Measurements from ENCODE around the gene GRAMD1B. TPM values are rescaled to one million over a fixed set of nuclear protein-coding genes. Genes with fewer than 3 reads are reported as not detected.
"Not testable (repeated sequence)": the region's sequence is repeated elsewhere in the genome, so short reads cannot be mapped to it uniquely, and the experiment has no call there.

GRAMD1B gene
- total RNA-seq, 1 donor from 2014 or later = 8.9 TPM

DNA sequence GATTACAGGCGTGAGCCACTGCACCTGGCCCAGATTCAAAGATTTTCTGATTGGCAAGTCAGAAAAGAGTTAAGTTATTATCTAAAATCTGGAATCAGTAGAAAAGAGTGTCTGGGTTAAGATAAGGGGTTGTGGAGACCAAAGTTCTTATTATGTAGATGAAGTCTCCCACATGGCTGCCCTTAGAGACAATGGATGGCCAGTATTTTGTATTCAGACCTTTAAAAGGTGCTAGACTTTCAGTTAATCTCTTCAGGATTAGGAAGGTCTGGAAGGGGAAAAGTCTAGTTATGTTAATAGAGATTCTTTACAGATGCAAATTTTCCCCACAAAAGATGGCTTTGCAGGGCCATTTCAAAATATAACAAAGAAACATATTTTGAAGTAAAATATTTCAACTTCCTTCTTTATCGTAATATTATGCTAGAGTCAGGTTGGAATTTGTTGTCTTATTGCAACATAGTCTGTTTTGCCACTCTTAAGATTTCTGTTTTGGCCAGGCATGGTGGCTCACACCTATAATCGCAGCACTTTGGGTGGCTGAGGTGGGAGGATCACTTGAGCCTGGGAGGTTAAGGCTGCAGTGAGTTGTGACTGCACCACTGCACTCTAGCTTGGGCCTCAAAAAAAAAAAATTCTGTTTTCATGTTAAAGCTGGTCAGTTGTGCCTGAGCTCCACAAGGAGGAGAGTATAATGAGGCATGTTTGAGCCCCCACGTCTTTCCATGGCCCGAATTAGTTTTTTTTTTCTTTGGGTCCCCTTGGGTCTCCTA, 14.0 kb downstream of the GRAMD1B start:
- no peak for DNase-seq (ENCODE audit: low spot score)

DNA sequence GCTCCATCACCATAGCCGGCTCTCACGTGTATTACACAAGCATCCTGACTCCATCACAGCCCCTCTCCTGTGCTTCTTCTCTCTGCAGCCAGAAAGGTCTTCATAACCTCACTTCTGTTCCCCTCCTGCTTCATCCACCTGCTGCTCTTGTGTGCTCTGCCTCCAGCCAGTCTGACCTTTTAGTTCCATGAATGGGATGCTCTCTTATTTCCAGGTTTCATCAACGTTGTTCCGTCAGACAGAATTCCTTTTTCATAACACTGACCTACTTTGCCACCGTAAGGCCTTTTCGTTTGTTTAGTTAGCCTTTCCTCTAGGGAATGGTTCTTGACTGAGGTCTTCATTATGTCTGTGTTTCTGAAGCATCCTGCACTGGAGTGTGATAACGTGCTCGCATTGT, 18.8 kb downstream of the GRAMD1B start:
- DNase-seq (ENCODE audit: low spot score) = no peak

DNA sequence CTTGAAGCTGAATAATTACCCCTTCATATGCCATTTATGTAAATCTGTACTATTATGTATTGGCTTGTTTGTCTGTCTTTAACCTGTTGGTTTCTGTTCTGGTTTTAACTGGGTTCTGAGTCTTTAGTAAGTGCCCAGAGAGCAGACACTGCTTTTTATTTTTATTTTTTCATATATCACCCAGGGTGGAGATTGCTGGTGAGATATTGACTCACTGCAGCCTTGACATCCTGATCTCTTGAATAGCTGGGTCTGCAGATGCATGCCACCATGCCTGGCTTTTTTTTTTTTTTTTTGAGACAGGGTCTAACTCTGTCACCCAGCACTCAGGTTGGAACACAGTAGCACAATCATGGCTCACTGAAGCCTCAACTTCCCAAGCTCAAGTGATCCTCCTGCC, 19.4 kb downstream of the GRAMD1B start:
- DNase-seq (ENCODE audit: low spot score) = no peak

DNA sequence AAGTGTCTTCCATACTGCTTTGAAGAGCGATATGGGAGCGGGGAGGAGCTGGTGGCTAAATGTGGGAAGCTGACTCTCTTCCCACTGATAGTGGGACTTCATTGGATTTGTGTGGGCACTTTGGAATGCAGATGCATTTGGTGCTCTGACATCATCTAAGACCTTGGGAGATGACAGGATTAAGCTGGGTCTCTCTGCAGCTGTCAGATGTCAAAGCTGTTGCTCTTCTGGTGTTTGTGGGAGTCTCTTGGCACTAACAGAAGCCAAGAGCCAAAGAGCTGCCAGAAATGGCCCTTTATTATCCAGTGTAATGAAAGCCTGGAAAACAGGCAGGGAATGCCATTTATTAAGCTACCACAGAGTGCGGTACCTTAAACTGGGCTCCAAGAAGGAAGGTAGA, 20.6 kb downstream of the GRAMD1B start:
- DNase-seq (ENCODE audit: low spot score) = no peak

DNA sequence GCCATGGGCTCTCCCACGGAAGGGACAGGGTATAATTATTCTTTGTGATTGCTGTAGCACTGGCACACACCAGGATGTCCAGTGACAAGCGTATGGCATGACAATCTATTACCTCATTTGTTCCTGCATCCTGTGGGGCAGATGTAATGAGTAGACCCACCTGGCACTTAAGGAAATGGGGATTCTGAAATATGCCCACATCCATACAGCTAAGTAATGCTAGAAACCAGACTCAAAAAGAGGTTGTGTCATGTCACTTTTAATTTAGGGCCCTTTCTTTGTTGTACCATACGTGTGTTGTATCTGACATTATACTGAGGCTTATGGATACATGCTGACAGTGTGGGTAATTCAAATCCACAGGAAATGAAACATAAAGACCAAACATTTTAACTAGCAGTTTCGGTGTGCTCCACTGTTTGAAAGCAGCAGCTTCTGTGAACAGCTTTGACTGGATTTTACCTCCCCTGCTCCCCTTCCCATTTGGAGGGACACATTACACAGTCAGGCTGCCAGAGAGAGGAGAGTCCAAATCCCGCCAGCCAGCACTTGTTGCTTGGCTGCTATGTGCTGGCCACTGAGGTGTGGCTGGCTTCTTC, 21.2 kb downstream of the GRAMD1B start:
- DNase-seq (ENCODE audit: low spot score) = no peak

DNA sequence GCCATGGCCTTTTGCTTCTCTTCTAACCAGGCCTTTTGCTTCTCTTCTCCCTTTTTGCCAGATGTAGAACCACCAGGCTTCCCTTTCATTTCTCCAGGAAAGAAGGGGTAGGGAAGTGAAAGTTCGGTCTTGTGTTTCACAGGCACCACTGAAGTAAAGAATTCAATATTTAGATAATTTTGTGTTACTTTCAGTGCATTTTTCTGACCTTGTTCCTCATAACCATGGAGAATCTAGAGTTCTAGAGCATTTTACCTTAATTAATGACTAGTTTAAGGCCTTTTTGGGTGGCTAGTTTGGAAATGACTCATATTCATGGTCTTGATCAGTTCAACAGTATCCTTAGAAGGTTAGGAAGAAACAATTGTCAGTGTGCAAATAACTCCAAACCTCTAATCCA, 22.7 kb downstream of the GRAMD1B start:
- DNase-seq (ENCODE audit: low spot score) = no peak

DNA sequence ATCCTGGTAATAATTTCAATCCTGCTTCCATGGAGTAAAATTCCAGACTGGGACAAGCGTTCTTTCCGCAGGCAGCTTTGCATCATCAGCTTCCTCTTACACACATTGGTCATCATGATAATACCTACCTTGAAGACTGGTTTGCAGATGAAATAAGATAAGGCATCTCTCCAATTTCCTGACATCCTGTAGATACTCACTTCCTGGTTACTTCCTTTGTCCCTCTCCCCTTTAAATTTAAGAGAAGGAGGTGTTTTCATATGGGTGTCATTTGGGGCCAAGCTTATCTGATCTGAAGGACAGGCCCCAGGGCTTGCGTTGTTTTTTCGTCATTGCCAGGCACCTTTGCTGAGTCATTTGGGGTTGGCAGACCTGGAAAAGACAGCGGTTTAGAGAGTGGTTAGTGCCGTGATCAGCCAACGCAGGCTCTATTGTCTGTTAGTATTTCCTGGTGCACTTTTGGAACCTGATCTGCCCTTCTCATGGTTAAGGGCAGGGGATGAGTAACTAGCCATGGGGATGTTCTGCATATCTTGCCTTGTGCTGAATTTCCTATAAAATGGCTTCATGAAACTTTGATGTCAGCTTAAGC, 24.1 kb downstream of the GRAMD1B start:
- DNase-seq (ENCODE audit: low spot score) = no peak

DNA sequence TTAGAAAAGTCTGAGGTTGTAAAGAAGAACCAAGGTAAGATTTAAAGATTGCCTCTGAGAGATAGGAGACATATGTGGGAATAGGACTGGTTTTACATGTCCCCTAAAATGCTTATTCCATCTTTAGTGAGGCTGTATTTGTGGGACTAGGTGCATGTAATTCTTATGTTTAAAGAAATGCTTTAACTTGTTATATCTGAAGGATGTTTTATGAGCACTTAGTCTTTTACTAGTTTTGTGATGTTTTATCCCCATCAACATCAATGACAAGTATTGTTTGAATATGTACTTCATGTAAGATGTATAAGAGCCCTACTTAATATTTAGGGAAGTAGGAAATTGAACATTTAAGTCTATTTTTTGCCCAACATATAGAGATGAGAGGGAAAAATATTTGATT, 24.7 kb downstream of the GRAMD1B start:
- DNase-seq (ENCODE audit: low spot score) = no peak

DNA sequence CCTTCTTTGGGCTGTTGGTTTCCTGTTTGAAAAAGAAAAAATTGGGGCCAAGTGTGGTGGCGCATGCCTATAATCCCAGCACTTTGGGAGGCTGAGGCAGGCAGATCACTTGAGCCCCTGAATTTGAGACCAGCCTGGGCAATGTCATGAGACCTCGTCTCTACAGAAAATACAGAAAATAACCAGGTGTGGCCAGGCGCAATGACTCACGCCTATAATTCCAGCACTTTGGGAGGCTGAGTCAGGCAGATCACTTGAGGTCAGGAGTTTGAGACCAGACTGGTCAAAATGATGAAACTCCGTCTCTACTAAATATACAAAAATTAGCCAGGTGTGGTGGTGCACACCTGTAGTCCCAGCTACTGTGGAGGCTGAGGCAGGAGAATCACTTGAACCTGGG, 26.4 kb downstream of the GRAMD1B start:
- DNase-seq (ENCODE audit: low spot score) = not testable (repeated sequence)

DNA sequence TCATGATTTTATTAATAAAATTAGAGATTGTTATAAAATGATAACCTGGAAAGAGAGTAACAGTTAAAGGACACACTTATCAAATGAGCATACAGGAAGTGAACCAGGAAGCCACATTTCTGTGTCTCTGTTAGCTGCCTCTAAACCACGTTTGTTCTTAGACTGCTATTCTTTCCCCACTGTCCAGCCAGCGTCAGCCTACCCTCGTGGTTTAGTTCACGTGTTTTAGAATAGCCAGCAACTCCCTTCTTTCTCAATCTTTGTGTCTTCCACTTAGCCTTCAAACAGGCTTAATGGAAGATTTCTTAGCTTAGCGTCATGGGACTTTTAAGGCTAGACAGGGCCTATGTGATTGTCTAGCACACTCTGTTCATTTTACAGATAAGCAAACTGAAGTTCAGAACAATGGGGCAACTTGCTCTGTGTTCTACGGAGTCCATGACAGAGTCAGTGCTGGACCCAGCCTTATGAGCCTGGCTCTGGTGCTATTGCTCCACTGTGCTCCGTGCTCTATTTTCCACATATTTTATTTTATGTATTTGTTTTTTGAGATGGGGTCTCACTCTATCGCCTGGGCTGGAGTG, 27.2 kb downstream of the GRAMD1B start:
- DNase-seq (ENCODE audit: low spot score) = peak; percentile 56

DNA sequence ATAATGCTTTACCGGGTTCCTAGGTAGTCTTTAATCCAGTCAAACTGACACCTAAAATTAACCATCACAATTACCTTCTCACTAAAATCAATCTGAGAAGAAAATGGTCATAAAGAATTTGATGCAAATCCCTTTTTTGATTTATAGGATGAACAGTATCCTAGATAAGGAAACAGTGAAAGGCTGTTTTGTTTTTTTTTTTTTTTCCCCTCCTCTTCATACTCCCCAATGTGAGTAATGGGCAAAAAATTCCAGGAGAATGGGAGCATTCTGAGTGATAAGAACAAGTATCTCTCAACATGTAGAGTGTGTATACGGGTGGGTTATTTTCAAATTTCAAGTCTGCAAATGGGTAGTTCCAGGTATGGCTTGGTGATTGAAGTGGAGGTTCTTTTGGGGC, 28.4 kb downstream of the GRAMD1B start:
- no peak for DNase-seq (ENCODE audit: low spot score)

DNA sequence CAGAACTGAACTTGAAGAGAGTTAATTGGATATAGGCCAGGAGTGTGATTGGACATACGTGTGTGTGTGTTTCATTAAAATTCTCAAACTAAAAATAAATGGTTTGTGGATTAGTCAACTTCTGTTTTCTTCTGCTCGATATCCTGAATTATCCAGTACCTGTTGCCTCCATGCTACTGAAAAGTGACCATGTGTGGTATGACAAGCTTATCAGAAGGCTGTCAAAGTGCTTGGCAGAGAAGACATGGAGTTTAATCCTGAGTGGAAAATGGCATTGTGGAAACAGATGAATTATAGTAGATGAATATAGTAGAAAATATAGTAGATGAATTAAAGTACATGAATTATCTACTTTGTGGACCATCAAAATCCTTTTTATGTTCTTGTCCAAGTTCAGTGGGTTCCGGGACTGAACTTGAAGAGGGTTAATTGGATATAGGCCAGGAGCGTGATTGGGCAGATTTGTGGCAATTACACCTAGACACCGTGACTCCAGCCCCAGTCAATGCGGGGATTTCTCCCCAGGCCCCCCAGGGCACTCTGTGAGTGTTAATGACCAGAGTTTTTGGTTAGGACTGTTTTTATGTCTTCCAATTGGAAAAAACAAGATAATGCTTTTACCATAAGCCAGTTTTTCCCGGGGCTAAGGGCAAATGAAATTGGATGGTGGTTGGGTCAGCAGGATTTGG, 30.1 kb downstream of the GRAMD1B start:
- no peak for DNase-seq (ENCODE audit: low spot score)

DNA sequence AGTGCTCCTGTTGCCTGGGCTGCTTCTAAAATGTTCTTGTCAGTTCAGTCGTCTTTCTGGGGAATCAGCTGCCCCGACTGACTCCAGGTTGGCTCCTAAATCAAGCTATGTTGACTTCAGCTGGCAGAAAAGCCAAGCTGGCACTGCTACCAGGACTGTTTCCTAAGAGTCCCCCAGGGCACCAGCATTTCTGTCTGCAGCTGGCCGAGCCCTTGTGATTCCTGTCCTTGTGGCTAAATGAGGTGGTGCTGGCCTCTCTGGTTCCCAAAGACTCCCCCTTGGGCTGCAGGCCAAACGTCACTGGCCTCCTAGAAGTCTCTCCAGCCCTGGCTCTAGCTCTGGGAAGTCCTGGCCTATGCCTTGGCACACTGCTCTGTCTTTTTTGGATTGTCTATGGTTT, 31.1 kb downstream of the GRAMD1B start:
- no peak for DNase-seq (ENCODE audit: low spot score)

DNA sequence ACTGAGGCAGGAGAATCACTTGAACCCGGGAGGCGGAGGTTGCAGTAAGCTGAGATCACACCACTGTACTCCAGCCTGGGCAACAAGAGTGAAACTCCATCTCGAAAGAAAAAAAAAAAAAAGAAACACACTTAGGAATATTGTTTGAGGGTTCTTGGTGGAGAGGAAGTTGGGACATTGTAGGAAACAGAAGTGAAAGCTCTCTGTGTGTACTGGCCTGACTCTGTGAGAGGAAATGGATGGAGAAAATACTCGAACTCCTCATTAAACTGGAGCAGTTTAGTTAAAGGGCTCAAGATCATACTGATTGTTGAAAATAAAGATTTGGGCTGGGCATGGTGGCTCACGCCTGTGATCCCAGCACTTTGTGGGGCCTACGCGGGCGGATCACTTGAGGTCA, 35.6 kb downstream of the GRAMD1B start:
- peak; percentile 25 for DNase-seq (ENCODE audit: low spot score)

DNA sequence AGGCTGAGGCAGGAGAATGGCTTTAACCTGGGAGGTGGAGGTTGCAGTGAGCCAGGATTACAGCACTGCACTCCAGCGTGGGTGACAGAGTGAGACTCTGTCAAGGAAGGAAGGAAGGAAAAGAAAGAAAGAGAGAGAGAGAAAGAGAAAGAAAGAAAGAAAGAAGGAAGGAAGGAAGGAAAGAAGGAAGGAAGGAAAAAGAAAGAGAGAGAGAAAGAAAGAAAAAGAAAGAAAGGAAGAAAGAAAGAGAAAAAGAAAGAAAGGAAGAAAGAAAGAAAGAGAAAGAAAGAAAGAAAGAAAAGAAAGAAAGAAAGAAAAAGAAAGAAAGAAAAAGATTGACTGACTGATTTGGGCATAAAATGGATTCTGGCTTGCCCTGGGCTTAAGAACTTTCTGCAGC, 36.1 kb downstream of the GRAMD1B start:
- DNase-seq (ENCODE audit: low spot score) = not testable (repeated sequence)

DNA sequence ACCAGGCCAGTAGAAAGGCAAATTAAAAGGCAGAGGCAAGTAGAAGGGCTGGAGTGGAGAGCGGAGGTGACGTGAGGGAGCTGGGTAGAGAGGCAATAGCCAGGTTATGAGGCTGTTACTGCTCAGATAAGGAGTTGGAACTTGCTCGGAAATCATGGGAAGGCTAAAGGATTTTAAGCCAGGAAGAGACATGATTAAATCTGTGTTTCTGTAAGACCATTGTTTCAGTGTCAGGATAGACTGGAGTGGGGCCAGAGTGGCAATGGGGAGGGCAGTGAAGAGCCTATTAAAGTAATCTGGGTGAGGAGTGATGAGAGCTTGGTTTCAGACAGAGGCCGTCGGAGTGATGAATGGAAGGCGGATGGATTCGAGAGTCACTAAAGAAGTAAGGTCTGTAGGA, 39.0 kb downstream of the GRAMD1B start:
- no peak for DNase-seq (ENCODE audit: low spot score)

DNA sequence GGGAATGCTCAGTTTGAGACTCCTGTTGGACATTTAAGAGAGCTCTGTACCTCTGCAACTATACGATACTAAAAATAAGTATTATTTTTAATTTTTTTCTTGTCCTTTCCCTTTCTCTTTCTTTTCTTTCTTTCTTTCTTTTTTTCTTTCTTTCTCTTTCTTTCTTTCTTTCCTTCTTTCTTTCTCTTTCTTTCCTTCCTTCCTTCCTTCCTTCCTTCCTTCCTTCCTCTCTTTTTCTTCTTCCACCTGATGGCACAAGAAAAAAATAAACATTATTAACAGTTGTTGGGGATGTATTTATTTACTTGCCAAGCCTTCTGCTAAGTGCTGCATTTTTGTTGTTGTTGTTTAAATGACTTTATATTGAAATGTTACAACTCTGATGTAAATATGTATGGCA, 39.5 kb downstream of the GRAMD1B start:
- no peak for DNase-seq (ENCODE audit: low spot score)

DNA sequence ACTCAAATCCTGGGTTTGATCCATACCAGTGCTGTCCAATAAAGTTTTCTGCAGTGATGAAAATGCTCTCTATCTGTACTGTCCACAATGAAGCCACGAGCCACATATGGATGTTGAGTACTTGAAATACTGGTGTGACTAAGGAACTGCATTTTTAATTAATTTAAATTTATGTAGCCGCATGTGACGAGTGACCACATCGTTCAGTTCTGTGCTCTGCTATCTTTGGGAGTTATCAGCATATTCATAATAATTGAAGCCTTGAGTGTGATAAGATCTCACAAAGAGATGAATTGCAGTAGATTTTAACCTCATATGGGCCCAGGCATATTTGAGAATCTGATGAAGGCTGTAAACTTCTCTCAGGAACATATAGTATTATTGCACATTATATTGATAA, 40.8 kb downstream of the GRAMD1B start:
- DNase-seq (ENCODE audit: low spot score) = no peak

DNA sequence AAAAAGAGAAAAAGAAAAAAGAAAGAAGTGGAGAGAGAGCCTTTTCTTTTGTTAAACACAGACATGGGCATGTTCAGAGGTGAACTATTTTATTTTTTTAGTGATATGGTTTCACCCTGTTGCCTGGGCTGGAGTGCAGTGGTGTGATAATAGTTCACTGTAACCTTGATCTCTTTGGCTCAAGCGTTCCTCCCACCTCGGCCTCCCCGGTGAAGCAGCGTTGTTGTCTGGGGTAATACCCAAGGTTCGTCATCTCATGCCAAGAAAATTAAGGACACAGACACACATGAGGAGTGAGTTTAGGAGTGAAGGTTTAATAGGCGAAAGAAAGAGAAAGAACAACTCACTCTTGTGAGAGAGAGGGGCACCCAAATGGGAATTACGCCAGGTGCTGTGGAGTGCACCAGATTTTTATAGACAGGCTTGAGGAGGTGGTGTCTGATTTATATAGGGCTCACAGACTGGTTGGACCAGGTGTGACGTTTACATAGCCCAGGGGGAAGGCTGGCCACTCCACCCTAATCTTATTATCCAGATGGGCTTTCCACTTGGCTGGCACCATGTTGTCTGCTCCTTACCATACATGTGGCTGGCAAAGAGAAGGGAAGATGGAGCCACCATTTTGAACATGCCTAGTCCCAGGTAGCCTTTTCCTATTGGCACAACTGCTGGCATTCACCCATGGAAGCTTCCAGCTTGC, 42.3 kb downstream of the GRAMD1B start:
- DNase-seq (ENCODE audit: low spot score) = no peak

DNA sequence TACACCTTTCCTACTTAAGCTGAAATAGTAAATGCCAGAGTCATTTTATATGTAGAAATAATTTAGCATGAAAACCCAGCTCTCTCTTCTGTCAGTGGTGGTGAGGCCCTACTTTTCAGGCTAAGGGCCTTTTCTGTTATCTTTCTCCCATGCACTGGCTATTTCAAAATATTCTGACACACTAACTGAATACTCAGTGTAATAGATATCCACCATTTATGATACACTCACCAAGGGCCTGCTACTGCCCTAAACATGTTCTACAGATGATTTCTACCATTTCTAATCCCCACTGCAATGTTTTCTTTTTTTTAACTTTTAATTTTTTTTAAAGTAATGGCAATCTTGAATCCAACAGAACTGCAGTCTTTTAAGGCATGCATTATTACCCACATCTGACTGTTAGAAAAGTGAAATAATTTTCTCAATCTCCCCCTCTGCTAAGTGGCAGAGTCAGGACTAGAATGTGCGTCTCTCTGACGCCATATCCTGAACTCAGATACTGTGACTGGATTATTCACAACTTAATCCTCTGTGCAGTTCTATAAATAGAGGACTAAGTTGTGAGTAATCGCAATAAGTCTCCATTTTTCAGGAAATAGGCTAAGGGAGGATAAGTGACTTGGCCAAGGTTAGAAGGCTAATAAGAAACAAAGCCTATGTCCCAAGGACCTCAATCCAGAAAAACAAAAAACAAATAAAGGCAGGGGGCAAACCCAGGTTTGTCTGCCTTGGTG, 44.0 kb downstream of the GRAMD1B start:
- peak; percentile 47 for DNase-seq (ENCODE audit: low spot score)

DNA sequence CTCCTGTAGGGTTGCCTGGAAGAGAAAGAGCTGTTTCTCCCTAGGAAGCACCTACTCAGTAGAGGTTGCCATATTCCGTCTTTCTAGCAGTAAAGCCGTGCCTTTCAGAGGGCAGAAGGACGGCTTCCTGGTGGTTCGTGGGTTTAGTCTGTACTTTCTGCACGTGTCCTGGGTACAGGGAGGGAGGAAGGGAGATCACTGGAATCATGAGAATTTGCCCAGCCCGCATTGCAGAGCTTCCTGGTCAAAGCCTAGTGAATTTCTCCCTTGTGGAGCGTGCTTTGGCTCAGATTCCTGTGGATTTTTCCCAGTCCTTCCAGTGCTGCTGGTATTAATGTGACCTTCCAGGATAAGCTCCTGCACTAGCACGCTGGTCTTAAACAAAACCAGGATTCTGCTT, 44.9 kb downstream of the GRAMD1B start:
- peak; percentile 57 for DNase-seq (ENCODE audit: low spot score)

Data from umbilical cord (tissue), 2 donors.